Cerebellar cortex (tissue), 1 donor: ENCODE measurements around the gene MT1F.
"Not testable (repeated sequence)": the region's sequence is repeated elsewhere in the genome, so short reads cannot be mapped to it uniquely, and the experiment has no call there.

Experiments
- DNase-seq: peaks from one replicate; pipeline ENCODE4 v3.0.0-alpha.2; 2015; ENCODE audit warnings: low spot score

Gene MT1F

DNA sequence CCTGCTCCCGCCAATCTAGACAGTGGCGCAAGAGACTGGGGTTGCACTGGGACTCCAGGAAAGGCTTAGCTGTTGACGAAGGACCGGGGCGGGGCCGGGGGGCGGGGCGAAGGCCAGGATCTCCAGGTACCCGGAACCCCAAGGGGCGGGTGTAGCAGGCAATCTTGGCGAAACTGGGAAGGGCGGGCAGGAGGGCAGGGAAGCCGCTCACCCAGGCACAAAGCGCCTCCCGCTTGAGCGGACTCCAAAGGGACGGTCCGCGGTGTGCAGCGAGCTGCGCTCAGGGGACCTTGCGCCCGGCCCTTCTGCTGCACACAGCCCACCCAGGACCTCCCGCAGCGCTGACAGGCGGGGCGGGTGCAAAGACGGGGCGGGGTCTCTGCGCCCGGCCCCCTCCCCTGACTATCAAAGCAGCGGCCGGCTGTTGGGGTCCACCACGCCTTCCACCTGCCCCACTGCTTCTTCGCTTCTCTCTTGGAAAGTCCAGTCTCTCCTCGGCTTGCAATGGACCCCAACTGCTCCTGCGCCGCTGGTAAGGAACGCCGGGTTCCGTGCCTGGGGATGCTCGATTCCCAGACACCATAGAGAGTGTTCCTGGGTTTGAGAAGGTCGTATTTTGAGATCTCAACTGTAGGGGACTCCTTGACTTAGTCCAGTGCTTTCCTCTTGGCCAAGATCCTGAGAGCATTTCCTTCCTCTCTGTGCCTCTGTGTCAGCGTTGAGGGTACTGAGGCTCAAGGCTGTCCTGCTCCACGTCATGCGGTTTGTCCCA, at the start of gene MT1F:
Gene MT1F, plus strand, starts transcription at position 405 of the 772 bp plus-strand sequence. Its CDS starts 100 bp downstream, at position 505.
- DNase-seq, result peak; percentile 86

DNA sequence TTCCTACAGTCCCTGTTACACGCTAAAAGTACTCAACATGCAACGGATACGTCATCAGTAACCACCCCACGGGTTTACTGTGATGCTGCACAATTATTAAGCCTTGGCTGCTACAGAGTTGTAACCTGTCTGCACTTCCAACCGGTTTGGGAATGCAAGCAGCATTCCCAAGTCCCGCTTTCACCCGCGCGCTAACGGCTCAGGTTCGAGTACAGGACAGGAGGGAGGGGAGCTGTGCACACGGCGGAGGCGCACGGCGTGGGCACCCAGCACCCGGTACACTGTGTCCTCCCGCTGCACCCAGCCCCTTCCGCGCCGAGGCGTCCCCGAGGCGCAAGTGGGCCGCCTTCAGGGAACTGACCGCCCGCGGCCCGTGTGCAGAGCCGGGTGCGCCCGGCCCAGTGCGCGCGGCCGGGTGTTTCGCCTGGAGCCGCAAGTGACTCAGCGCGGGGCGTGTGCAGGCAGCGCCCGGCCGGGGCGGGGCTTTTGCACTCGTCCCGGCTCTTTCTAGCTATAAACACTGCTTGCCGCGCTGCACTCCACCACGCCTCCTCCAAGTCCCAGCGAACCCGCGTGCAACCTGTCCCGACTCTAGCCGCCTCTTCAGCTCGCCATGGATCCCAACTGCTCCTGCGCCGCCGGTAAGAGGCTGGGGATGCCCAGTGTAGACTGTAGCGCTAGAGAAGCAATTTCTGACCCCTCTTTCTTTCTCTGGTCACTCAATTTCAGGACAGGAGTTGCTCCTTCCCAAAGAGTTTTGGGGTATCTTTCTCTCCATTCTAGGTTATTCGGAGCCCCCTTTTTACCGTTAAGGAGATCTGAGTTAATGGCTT, 49.5 kb upstream of the MT1F start, which contains the start of gene MT2A:
Gene MT2A, plus strand, starts transcription at position 542 of the 833 bp plus-strand sequence. Its CDS starts 72 bp downstream, at position 614.
- DNase-seq, result peak; percentile 92

DNA sequence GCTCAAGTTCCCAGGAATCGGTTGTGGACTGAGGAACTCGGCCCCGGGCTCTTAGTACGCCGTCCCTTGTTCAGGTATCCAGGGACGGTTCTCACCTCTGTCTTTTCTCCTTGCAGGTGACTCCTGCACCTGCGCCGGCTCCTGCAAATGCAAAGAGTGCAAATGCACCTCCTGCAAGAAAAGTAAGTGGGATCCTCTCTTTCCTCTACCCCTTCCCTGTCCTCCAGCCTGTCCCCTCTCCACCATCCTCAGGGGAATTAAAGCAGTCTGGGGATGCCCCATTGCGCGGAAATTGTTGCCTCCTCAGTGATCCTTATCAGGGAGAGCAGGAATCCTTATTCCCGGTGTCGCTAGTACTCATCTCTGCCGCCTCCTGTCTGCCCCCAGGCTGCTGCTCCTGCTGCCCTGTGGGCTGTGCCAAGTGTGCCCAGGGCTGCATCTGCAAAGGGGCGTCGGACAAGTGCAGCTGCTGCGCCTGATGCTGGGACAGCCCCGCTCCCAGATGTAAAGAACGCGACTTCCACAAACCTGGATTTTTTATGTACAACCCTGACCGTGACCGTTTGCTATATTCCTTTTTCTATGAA, 48.8 kb upstream of the MT1F start:
- no peak for DNase-seq

DNA sequence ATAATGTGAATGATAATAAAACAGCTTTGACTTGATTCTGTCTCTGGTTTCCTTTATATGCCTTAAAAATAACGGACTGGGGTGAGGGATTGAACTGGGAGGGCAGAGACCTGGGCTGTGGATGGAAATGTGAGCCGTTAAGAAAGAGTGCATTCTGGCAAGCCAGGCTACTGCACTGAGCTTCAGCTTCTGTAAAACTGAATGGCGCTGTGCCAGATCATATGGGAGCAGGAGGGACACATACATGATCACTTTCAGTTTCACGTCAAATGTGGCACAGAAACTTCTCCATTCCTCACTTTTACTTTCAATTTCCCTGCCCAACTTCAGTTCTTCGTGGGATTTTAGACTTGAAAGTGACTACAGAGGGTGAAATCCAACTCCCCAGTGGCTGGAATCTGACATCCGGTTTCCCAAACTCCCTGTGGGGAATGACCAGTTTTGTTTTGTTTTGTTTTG, 48.3 kb upstream of the MT1F start:
- DNase-seq, result no peak

DNA sequence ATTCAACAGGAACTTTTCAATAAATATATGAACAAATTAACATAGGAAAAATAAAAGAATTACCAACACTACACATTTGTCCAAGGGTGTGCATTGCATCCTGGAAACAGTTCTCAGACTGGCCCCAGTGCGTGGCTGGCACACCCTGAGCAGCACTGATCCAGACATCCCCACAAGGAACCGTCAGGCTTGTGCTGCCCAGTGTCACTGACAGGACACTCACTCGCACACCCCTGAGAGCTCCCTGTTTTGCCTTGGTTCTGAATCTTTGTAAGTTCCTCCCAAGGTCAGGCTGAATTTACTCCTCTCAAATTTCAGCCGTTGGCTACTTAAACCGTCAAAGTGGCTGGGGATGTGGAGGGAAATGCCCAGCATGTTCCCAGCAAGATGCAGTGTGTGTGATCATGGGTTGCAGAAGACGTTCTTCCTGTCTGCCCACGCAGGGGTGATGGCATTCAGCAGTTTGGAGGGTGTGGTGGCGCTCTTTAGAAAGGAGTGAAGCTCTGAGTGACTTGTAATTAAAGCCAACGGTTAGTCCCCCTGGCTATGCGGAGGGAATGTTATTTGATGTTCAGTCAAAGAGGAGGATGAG, 47.6 kb upstream of the MT1F start:
- no peak for DNase-seq

DNA sequence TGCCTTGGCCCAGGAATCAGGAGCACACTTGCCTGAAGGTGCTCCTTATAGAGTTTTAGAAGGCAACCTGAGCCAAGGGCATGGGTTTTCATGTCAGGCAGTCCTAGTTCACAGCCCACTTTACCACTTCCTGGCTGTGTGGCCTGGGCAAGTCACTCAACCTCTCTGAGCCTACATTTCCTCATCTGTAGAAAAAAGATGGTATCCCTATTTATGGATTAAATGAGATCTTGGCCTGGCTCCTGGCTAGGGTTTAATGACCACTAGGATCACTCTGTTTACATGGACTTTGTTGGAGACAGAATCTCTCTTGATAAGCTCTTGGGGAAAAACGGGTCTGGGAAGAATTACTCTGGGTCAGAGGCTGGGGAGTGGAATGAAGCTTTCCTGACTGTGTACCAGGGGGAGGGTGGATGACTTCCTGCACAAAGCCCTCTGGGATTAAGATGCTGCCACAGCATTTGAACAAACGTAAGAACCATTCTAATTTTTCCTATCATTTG, 47.1 kb upstream of the MT1F start:
- DNase-seq, result no peak

DNA sequence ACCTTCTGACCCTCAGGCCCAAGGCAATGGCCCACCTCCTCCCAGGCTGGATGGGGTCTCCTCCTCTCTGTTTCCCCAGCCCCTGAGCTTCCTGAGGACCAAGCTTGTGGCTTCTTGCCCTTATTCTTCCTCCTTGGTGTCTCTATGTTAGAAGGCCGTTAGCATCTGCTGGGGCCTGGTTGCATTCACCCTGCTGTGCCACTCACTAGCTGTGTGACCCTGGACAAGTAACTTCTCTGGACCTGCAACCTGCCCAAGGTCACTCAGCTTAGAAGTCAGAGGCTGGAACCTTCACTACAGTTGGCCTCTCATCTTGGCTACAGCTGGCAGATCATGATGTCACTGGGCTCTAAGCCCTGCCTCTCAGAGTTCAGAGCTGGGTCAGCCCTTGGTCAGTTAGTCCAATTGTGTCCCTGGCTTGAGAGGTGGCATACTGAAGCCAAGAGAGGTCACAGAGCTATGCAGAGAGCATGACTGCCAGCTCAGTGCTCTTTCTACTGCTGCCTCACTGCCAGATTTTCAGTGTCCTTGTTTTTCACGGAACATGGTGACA, 46.4 kb upstream of the MT1F start:
- DNase-seq, result no peak

DNA sequence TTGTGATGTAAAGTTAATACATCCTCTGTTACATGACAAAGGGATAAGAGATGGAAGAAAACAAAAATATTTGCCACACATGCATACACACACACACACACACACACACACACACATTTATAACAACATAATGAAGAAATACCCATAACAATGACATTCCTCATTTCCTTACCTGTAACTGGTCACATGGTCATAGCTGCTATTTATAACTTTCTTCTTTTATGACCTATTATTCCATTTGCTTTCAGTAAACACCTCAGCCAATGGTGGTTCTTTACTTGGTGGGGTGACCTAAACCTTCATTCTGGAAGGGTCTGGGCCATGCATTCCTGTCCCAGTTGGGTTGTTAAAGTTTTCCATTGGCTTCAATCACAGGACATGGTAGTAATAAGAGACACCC, 44.1 kb upstream of the MT1F start:
- no peak for DNase-seq

DNA sequence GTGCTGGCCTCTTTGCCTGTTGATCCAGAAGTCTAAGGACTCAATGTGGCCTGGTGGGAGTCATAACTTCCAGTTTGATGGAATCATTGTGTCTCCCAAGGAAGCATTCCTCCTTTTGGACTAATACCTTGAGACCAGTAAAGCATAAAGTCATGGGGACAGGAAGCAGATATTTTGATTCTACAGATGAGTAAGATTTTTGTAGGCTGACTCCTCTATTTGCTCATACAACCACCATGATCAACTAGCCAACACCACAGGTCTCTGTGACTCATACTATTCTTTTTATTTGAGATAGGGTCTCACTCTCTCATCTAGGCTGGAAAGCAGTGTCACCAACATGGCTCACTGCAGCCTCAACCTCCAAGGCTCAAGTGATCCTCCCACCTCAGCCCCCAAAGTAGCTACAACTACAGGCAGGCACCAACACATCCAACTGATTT, 43.2 kb upstream of the MT1F start:
- no peak for DNase-seq

DNA sequence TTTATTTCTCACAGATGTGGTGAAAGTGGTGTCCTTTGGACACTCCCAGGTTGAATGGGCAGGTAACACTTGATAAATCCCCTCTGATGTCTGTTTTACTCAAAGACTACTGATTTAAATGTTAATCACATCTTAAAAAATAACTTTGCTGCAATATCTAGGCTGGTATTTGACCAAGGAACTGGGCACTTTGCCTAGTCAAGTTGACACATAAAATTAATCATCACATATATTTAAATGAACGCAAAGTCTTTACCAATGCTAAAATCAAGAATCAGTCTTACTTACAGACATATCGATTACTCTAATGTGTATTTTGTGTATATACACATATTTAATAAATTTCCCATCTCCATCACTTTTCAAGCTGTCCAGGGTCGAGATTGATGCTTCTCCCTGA, 42.4 kb upstream of the MT1F start:
- no peak for DNase-seq

DNA sequence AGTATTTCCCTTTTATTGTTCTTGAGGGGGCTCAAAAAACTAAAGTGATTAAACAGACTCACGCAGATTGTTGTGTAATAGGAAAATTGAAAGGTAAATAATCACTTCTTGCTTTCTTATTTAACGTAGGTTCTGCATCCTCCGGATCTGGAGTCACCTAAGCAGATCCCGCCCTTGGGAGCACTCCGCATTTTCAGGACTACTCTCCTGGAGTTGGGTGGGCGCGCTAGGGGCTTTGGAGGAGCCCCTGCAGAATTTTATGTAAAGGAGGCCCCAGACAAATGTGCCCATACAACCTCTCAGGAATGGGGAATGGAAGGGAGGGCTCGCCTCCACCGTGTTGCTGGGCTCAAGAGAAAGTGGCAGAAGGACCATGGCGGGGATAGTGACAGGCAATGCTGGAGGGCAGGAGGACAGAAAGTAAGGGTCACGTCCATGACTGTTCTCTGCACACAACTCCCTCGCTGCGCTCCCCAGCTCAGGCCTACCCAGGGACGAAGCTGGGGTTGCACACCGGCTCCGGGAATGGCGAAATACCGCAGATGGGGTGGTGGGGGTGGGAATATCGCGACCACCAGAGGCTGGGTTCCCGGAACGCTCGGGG, 41.0 kb upstream of the MT1F start:
- no peak for DNase-seq

DNA sequence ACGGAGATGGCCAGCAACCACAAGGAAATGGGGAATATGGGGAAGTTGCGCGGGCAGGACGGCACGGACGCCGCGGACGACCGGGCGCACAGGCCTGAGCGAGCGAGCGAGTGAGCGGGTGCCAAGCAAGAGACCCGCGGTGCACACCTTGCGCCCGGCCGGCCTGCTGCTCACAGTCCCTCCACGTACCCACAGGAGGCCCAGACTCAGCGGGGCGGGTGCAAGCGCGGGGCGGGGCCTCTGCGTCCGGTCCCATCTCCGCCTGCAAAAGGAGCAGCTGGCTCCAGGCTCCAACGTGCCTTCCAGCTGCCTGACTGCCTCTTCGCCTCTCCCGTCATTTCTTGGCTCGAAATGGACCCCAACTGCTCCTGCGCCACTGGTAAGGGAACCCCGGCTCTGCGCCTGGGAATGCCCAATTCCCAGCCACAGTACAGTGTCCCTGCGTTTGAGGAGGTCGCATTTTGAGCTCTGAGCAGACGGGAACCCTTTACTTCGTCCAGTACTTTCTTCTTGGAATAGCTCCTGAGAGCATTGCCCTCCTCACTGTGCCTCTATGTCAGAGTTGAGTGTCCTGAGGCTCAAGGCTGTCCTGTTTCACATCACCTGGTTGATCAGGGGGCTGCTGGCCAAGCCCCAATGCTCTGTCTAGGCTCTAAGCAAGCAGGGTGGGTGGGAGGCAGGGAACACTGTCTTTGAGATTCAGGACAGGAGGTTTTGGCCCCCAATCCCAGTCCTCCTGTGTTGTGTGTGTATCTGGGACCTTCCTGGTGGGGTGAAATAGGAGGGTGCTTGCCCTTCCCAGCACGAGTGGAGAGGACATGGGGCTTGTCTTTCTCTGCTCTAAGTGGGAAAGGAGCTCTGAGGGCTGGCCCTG, 40.3 kb upstream of the MT1F start:
- no peak for DNase-seq

DNA sequence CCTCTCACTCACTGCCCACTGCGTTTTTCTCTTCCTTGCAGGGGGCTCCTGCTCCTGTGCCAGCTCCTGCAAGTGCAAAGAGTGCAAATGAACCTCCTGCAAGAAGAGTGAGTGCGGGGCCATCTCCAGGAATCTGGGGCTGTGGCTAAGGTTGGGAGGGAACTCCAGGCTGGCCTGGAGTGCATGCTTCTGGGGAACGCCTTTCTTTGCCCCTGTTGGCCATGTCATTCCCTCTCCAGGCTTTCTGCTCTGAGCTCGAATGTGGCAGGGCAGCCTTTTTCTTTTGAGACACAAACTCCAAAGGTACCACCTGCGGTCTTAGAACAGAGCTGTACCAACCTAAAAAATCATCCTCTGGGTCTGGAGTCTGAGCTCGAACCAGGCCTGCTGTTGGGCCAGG, 39.6 kb upstream of the MT1F start:
- no peak for DNase-seq

DNA sequence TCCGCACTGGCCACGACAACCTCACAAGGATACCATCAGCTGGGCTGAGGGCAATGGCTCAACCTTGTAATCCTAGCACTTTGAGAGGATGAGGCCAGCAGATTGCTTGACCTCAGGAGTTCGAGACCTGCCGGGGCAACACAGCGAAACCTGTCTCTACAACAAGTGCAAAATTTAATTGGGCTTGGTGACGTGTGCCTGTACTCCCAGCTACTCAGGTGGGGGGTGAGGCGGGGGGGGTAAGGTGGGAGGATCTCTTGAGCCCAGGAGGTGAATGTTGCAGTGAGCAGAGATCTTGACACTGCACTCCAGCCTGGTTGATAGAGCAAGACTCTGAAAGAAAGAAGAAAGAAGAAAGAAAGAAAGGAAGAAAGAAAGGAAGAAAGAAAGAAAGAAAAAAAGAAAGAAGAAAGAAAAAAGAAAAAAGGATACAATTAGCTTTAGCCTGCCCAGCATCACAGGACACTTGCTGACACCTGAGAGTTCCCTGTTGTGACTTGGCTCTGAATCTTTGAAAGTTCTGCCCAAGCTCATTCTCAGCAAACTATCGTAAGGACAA, 37.3 kb upstream of the MT1F start:
- DNase-seq, result no peak

DNA sequence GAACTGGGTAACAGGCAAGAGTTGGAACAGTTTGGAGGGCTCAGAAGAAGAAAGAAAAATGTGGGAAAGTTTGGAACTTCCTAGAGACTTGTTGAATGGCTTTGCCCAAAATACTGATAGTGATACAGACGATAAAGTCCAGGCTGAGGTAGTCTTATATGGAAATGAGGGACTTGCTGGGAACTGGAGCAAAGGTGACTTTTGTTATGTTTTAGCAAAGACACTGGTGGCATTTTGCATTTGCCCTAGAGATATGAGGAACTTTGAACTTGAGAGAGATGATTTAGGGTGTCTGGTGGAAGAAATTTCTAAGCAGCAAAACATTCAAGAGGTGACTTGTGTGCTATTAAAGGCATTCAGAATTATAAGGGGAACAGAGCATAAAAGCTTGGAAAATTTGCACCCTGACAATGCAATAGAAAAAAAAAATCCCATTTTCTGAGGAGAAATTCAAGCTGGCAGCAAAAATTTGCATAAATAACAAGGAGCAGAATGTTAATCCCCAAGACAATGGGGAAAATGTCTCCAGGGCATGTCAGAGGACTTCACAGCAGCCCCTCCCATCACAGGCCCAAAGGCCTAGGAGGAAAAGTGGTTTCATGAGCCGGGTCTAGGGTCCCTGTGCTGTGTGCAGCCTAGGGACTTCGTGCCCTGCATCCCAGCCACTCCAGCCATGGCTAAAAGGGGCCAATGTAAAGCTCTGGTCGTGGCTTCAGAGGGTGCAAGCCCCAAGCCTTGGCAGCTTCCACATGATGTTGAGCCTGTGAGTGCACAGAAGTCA, 35.9 kb upstream of the MT1F start:
- DNase-seq, result not testable (repeated sequence)

DNA sequence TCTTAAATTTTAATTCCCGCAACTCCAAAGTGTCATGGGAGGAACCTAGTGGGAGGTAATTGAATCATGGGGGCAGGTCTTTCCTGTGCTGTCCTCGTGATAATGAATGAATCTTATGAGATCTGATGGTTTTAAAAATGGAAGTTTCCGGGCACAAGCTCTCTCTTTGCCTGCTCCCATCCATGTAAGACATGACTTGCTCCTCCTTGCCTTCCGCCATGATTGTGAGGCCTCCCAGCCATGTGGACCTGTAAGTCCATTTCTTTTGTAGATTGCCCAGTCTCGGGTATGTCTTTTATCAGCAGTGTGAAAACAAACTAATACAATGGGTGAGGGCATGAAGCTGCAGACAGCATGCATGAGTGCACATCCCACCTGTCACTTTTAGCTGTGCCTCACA, 34.6 kb upstream of the MT1F start:
- DNase-seq, result not testable (repeated sequence)

DNA sequence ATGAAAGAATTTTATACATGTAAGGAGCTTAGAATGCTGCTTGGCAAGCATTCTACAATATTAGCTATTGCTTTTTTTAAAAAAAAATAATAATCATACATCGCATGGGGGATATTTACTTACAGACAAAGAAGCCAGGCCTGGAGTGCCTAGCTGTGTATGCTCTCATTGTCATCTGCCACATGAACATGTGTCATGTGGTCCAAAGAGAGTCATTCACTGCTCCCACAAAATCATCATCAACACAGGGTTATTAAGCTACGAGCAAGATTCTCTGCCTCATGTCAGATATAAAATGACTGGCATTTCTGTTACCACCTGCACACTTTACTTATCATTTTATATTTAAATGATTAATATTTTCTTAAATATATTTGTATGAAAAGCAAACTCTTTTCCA, 34.1 kb upstream of the MT1F start:
- DNase-seq, result no peak

DNA sequence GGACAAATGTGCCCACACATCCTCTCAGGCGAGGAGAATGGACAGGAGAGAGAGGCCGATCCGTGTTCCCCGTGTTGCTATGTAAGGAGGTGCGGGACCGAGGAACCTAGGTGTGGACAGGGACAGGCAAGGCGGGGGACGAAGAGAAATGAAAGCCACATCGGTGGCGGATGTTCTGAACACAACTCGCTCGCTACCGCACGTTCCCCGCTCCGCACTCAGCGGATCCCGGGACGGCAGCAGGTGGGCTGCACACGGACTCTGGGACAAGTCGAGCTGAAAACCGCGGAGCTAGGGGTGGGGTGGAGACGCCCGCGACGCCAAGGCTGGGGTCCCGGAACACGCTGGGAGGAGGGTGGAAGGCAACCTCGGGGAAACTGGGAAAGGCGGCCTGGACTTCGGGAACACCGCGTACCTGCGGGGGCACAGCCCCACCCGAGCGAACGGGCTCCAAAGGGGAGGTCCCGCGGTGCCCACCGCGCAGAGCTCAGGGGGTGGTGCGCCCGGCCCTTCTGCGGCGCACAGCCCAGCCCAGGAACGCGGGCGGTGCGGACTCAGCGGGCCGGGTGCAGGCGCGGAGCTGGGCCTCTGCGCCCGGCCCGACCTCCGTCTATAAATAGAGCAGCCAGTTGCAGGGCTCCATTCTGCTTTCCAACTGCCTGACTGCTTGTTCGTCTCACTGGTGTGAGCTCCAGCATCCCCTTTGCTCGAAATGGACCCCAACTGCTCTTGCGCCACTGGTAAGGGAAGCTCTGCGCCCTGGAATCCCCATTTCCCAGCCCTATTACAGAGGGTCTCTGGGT, 32.4 kb upstream of the MT1F start, which contains the start of gene MT1E:
Gene MT1E, plus strand, starts transcription at position 642 of the 803 bp plus-strand sequence. Its CDS starts 71 bp downstream, at position 713.
- peak; percentile 67 for DNase-seq
